Measurements from ENCODE around the gene KRTAP12-4.
"Not testable (repeated sequence)": the region's sequence is repeated elsewhere in the genome, so short reads cannot be mapped to it uniquely, and the experiment has no call there.

The KRTAP12-4 gene

GRCh38 chr21:44614961-44615391 lies 39.5 kb downstream of the KRTAP12-4 start:
- TF ChIP-seq CTCF (conservative IDR thresholded peaks at IDR 0.05; ENCODE audit: low read length), result no peak
- no peak for DNase-seq (ENCODE audit: low read depth)
- H3K4me3 ChIP-seq (ENCODE audit: low read length), result no peak overlapping the region

GRCh38 chr21:44614161-44614631 lies 40.3 kb downstream of the KRTAP12-4 start:
- DNase-seq (ENCODE audit: low read depth), result no peak
- TF ChIP-seq CTCF (conservative IDR thresholded peaks at IDR 0.05; ENCODE audit: low read length), result no peak
- no peak overlapping the region for H3K4me3 ChIP-seq (ENCODE audit: low read length)

GRCh38 chr21:44613386-44614155 lies 40.9 kb downstream of the KRTAP12-4 start:
- no peak for DNase-seq (ENCODE audit: low read depth)
- no peak for TF ChIP-seq CTCF (conservative IDR thresholded peaks at IDR 0.05; ENCODE audit: low read length)
- no peak overlapping the region for H3K4me3 ChIP-seq (ENCODE audit: low read length)

- TF ChIP-seq CTCF (conservative IDR thresholded peaks at IDR 0.05; ENCODE audit: low read length), result no peak
- no peak for DNase-seq (ENCODE audit: low read depth)
- H3K4me3 ChIP-seq (ENCODE audit: low read length), result no peak overlapping the region
These were observed 41.7 kb downstream of the KRTAP12-4 start for GRCh38 chr21:44612669-44613229.

- no peak for TF ChIP-seq CTCF (conservative IDR thresholded peaks at IDR 0.05; ENCODE audit: low read length)
- DNase-seq (ENCODE audit: low read depth), result no peak
These were observed 42.4 kb downstream of the KRTAP12-4 start, which contains the start of gene KRTAP10-8 for GRCh38 chr21:44612029-44612486. Gene KRTAP10-8, plus strand, starts transcription at chr21:44612079. Its CDS starts 22 bp downstream, at chr21:44612101.

GRCh38 chr21:44611551-44611950 lies 42.9 kb downstream of the KRTAP12-4 start:
- no peak for DNase-seq (ENCODE audit: low read depth)

More at GRCh38 chr21:44612029-44612486, 42.4 kb downstream of the KRTAP12-4 start, which contains the start of gene KRTAP10-8:
- H3K4me3 ChIP-seq (ENCODE audit: low read length), result no peak within 1 kb of the TSS

GRCh38 chr21:44610157-44610843 lies 44.2 kb downstream of the KRTAP12-4 start:
- DNase-seq (ENCODE audit: low read depth); H3K4me3 ChIP-seq (ENCODE audit: low read length): not testable (repeated sequence)

More at GRCh38 chr21:44611551-44611950, 42.9 kb downstream of the KRTAP12-4 start:
- no peak overlapping the region for H3K4me3 ChIP-seq (ENCODE audit: low read length)
- TF ChIP-seq CTCF (conservative IDR thresholded peaks at IDR 0.05; ENCODE audit: low read length), result no peak

All from AG10803 (cell line).